GM12878 (cell line): ENCODE data around the gene NFIX.

ENCODE experiments used
- BRCA1 ChIP-seq: IDR thresholded peaks from 2 replicates; pipeline ENCODE4 v1.6.1; 2011; ENCODE audit warnings: low read depth, low read length, improper control_type of control experiment
- CBX5 ChIP-seq: sonication (generic); IDR thresholded peaks from 2 replicates; pipeline ENCODE4 v1.6.1; 2016; ENCODE audit warnings: low read depth, moderate library complexity, mild to moderate bottlenecking, inconsistent platforms
- CTCF ChIP-seq, 3 experiments: IDR thresholded peaks in 2 of 3; conservative IDR thresholded peaks in 1 of 3; 2 replicates each; pipeline ENCODE4 v1.5.1; 2011; ENCODE audit warnings: low read depth in 3 of 3, low read length in 3 of 3, mild to moderate bottlenecking in 3 of 3, control low read depth in 2 of 3, moderate library complexity in 2 of 3, inconsistent platforms in 1 of 3, mixed read lengths in 1 of 3; ENCODE audit not compliant: control insufficient read depth in 2 of 3, insufficient read depth in 1 of 3; ENCODE audit errors: extremely low read depth in 1 of 3
- EP300 ChIP-seq, 2 experiments: fragments of 150-350 bp in 1 of 2; IDR thresholded peaks; 2 replicates each; pipeline ENCODE4 v1.6.1; 2011 to 2012; ENCODE audit warnings: low read depth in 2 of 2, low read length in 2 of 2, borderline replicate concordance in 1 of 2, improper control_type of control experiment in 1 of 2, inconsistent platforms in 1 of 2; ENCODE audit not compliant: control insufficient read depth in 1 of 2
- EZH2 ChIP-seq: IDR thresholded peaks from 2 replicates; pipeline ENCODE4 v1.6.1; 2012; ENCODE audit warnings: low read depth, mild to moderate bottlenecking, control low read depth, inconsistent platforms, low read length, borderline replicate concordance; ENCODE audit not compliant: control insufficient read depth
- POLR2A ChIP-seq: IDR thresholded peaks from 2 replicates; pipeline ENCODE4 v1.6.1; 2011; ENCODE audit warnings: low read depth, mild to moderate bottlenecking, low read length
- REST ChIP-seq: IDR thresholded peaks from 2 replicates; pipeline ENCODE4 v1.6.1; 2012; ENCODE audit warnings: mild to moderate bottlenecking, low read depth, low read length
- SP1 ChIP-seq: IDR thresholded peaks from one replicate; pipeline ENCODE4 v1.6.1; 2011; ENCODE audit warnings: low read depth, low read length
- SUZ12 ChIP-seq: fragments of 200-600 bp; sonication (generic); IDR thresholded peaks from one replicate; pipeline ENCODE4 v1.6.1; 2018; ENCODE audit warnings: antibody characterized with exemption, mild to moderate bottlenecking; ENCODE audit not compliant: unreplicated experiment
- ZZZ3 ChIP-seq: IDR thresholded peaks from 2 replicates; pipeline ENCODE4 v1.6.1; 2011; ENCODE audit warnings: low read depth; ENCODE audit not compliant: control insufficient read depth, insufficient read length

- TF ChIP-seq EZH2 (no peak), ZZZ3 (no peak), EP300 (IDR thresholded peaks at IDR 0.05; ENCODE audit: borderline replicate concordance in 1 of 2, control insufficient read depth in 1 of 2, low read depth in 2 of 2, low read length in 2 of 2) (no peak), POLR2A (no peak), CBX5 (no peak), REST (no peak), CTCF (IDR thresholded peaks at IDR 0.05 in 2 of 3, conservative IDR thresholded peaks at IDR 0.05 in 1 of 3; ENCODE audit: control insufficient read depth in 2 of 3, extremely low read depth in 1 of 3, insufficient read depth in 1 of 3, low read depth in 3 of 3, low read length in 3 of 3) (no peak), SUZ12 (no peak), SP1 (no peak), BRCA1 (no peak)
Observed at GRCh38 chr19:13047374-13047773, 52.1 kb downstream of the NFIX start.
